Measurements from ENCODE around the gene PCDH9.
"Not testable (repeated sequence)": the region's sequence is repeated elsewhere in the genome, so short reads cannot be mapped to it uniquely, and the experiment has no call there.

The PCDH9 gene

DNA sequence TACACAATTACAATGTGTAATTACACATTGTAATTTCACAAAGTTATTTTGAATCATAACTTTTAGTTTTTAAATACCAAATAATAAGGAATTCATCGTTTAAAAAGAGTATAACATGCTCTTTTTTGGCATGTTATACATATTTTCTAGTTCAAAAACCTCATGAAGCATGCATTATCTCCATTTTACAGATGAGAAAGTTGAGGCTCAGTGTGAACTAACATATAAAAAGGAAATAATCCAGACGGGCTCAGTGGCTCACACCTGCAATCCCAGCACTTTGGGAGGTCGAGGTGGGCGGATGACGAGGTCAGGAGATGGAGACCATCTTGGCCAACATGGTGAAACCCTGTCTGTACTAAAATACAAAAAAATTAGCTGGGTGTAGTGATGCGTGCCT, 107.9 kb downstream of the PCDH9 start:
- no peak for DNase-seq

DNA sequence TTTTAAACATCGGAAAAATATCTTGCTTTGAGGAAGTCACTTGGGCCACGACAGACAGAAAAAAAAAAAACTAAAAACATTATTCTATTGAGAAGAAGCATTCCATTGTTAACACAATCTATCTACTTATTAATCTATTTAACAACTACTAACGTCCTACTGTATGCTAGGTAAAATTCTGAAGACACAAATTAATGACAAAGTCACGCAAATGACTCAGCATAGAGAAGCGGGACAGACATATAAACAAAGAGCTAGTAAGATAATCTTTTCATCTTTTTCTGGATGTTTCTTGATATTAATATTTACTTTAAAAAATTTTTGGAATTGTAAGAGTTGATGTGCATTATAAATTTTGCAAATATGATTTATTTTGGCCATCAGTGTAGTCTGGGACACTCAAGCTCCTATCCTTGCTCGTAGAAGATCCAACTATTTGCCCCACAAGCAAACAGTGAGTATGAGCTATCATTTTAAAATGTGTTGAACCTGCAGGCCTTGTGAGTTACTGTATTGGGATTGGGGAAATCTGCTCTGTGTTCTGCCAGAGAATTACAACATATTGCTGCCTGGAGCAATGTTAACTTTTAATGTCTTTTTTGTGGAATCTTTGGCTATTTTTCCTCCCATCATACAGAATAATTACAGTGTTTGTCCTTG, 109.1 kb downstream of the PCDH9 start:
- DNase-seq, result no peak

DNA sequence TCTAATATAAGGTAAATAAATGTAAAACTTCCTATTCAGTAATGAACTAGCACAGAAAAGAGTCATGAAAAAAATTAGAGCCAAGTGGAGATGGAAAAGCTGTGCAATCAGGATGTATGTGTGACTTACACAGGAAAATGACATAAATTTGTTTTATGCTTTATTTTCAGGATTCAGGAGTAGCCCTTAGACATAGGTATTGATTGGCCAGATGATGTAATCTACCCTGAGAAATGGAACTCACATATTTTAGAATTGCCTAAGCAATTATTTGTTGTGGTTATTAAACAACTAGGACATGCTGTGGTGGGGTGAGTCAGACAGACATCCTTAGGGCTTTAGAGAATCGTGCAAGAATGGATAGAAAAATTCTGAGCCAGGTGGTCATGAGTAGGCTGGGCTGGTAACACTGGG, 110.6 kb downstream of the PCDH9 start:
- DNase-seq, result no peak

DNA sequence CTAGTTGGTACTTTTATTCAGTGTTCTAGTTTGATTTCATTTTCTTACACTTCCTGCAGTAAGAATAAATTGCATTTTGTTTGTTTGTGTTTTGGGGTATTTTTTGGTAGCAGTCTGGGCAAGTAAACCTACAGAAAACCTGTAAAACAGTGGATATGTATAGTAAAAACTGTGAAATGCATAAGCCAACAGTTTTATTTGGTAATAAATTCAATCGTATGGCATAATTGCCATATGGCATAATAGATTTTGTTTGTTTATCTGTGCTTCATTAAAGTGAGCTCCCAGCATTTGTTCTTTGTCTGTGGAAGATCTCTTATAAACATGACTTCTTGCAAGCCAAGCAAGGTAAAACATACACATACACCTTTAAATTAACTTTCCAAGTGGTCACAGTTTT, 111.9 kb downstream of the PCDH9 start:
- DNase-seq, result no peak

DNA sequence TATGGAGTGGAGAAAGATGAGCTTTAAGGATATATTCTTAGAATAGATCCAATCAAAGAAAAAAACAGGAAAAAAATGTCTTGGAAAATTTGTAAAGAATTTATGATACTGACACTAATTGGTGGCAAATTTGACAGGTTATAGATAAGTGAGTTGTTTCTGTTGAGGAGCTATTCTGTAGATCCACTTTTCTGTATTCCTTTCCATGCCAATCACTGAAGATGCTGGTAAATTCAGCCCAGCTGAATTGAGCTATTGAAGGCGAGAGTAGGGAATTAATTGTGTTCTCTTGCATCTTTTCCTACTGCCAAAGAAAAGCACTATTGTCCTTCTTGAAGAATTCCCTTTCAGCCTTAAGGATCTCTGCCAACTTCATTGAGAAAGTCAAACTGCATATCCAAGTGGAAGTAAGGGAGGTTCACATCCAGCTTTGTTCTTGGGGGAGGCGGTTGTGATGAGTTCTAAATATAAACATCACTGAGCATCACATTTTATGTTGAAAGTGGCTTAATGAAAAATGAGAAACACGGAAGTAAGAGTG, 113.1 kb downstream of the PCDH9 start:
- DNase-seq, result no peak

DNA sequence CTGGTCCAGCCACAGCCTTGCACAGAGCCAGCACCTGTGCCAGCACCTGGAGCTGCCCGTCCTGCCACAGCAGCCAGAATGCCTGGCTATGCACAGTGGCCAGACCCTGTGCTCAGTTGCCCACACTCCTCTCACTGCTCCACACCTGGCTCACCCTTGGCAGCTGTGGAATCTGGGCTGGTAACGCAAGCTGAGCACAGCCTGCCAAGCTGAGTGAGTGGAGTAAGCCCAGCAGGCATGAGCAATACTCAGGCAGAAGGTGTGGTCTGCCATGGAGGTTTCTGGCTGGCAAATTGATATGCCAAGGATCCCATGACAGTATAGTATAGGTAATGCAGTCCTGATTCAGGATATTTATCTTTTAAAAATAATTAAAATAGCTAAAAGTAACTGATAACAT, 122.2 kb downstream of the PCDH9 start:
- no peak for DNase-seq

DNA sequence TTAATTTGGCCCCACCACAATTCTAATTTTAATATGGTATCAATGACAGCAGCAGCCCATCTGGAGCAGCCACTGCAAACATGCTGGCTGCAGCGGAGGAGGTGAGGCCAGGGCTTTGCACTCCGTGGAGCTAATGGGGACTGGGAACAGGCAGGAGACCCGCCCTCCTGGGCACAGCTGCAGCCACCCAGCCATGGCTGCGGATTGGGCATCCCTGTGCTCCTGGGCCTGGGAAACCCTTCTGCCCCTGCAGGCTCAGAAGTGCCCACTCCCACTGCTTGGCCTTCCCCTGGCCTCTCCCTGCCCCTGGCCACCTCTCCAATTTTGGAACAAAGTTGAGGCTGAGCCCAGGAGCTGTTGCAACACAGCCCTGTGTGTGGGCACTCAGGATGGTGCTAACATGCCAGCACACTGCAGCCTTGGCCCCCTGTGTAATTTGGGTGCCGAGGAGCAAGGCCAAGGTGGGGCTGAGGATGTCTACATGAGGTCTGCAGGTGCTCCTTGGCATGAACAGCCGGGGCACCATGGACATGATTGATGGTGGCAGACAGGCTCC, 123.6 kb downstream of the PCDH9 start:
- DNase-seq, result no peak

DNA sequence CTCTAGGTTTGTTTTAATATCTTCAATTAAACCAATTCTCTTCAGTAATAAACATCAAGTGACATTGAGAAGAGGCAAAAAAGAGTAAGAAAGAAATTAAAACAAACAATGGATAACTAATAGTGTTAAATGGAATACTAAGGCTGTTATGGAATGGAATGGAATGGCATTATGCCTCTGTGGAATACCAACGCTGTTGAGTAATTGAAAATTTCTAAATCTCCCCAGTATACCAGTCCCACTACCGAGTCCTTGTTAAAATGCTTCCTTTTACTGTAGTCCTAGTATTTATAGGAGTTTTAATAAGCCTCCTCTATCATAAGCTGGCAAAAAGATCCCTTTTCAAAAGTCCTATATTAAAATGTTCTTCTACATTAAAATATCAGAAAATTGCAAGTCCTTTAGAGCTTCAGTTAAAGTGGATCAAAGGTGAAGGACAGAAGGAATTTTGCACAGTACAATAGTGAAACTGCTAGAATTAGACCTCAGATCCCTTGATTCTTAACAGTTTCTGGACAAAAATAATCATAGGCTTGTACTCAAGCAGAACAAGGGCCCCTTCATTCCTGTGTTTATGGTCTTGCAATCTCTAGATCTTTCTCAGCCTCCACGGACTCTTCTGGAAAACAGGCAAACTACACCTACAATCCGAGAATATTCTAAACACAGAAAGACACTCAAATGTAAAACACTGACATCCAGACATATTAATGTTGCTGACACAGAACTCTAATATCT, 128.2 kb downstream of the PCDH9 start:
- no peak for DNase-seq

DNA sequence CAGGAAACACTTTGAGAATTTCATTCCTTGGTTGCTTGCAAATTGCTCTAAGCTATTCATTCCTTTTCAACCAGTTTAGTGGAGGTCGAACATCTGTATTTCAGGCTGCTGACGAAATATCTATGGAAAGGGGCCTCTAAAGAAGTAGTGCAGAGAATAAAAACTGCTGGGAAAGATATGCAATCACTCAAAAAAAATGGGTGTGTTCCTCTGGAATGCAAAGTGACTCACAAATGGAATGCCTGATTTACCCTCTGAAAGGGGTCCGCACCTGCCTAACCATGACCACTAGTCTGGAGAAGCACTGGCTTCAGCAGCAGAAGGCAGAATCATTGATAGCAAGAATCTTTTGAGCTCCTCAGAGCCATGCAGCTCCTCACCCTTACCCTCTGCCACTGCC, 129.4 kb downstream of the PCDH9 start:
- no peak for DNase-seq

DNA sequence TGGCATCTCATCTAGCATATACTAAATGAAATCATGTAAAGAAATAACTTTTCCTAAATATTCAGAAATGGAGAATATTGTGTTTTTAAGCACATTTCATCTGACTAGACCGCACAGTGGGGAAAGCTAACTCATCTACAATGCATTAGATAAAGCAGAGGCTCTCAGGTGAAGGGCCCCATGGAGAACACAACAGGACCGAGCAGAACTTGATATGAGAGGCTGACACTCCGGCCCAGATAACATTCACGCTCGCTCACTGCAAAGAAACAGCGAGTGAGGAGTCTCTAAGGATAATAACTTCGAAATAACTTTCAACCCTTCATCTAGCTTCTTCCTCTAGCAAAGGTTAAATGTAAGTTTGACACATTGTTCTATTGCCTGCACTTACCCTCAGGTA, 130.6 kb downstream of the PCDH9 start:
- DNase-seq, result no peak

DNA sequence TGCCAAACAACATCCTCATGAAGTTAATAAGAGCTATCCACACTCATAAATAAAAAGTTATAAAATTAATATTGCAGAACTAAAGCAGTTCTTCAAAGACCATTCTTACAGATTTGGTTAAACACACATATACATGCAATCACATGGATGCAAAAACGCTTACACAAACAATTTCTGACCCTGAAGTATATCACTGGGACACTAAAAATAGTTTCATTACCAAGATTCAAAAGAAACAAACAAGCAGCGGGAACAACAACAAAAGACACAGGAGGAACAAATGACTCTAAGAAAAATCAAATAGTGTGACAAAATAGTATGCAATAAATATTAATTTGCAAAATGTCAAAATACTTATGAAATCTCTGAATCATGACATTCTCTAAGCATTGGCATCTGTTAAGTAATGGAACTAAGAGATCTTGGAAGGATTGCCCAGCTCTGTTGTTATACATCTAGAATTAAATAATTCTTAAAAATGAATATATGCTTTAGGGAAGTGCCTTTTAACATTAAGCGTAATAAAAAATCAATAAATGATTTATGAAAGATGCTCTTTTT, 132.2 kb downstream of the PCDH9 start:
- DNase-seq, result no peak

DNA sequence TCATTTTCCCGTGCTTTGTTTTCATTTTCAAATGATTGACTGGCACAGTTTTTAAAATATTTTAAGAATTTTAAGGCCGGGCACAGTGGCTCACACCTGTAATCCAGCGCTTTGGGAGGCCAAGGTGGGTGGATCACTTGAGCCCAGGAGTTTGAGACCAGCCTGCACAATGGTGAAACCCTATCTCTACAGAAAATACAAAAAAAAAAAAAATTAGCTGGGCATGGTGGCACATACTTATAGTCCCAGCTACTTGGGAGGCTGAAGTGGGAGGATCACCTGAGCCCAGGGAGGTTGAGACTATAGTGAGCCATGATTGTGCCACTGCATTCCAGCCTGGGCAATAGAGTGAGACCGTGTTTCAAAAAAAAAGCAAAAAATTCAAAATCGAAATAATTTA, 133.2 kb downstream of the PCDH9 start:
- not testable (repeated sequence) for DNase-seq

DNA sequence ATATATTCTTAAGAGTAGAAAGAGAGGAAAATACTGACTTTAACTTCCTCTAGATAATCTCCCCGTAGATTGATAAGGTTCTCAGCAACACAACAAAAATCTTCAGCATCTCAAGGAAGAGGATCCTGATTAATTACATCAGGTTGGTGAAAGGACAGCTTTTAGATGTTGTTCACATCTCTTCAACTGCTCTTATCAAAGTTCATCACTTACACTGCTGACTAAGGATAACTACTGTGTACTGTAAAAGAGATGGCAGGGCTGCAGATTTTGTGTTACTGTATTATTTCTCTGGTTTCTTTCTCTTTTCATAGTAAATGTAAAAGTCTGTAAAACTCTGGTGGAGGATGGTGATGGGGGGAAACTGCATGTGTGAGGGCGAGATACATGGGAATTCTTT, 133.7 kb downstream of the PCDH9 start:
- DNase-seq, result no peak

DNA sequence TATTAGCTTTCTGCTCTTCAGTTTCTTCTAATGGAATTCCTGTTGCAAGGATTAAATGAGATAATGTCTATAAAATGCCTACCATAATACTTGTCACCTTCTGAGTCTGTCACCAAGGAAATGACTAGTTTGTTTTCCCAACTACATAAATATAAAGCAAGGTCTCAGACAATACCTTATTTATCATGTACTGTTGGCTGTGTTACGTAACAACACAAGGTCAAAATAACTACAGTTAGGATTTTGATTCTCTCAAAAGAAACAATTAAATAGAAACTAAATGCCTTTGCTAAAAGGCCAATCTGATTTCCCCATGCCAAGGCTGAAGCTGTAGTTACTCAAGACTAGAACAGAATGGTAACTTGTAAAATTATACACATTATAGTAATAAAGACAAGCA, 134.5 kb downstream of the PCDH9 start:
- no peak for DNase-seq

DNA sequence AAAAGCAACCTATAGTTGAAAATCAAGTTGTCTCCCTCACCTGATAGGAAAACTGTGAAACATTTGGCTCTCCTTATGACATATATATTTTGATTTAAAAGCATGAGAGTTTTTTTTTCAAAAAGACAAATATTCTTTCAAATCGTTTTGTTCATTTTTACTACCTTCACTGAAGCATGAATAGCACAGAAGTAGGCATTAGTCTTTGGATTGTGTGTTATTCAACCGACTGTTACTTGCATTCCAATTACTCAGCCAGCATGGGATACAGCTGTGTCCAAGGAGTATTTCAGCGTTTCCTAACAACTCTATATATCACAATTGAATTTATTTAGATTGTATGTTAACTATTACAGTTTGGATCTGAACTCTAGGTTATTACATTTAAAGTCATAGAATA, 135.2 kb downstream of the PCDH9 start:
- no peak for DNase-seq

DNA sequence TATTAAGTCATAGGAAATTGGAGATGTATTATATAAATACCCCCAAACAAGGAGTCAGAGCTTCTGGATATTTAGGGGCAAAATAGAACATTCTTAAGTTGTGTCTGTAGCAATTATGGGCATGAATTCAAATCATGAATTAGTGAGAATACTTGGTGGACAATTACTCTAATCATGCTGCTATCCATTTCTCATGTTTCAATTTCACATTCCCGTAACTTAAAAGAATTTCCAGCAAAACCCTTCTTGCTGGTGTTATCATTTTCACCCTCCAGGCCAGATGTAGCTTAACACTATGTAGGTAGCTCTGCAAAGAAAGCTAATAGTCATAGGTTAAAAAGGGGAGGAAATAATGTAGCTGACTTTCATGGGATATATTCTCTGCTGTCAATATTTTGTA, 136.1 kb downstream of the PCDH9 start:
- no peak for DNase-seq

DNA sequence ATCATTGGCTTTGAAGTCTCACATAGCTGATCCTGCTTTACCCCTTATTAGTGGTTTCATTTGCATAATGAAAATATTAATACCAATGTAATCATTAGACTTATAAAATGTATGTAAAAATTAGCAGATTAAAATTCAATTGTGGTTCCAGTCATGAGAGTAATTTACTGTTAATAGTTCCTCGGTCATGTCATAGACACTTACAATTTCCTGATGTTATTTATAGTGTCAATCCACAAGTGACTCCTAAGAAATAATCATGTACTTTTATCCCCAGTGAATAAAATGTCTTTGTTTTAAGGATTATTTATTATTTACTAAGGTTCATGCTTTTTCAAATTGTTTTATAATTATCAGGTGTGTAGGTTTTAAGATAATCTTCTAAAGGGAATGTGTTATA, 138.5 kb downstream of the PCDH9 start:
- no peak for DNase-seq

DNA sequence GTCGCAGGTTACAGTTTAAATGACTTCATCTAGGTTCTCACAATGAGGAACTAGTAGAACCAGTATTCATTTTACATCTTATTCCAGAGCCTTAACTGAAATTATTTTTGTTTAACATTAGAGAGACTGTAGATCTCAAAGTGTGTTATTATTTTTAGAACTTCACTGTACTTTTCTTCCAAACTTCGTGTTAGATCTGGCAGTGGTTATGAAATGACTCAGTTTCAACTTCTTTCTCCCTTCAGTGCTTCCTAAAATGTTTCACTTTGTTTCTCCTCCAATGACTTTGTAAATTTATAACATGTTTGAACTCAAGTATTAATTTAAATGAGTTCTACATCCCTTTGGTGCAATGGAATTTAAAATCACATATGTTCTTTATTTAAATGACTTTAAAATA, 139.3 kb downstream of the PCDH9 start:
- DNase-seq, result no peak

DNA sequence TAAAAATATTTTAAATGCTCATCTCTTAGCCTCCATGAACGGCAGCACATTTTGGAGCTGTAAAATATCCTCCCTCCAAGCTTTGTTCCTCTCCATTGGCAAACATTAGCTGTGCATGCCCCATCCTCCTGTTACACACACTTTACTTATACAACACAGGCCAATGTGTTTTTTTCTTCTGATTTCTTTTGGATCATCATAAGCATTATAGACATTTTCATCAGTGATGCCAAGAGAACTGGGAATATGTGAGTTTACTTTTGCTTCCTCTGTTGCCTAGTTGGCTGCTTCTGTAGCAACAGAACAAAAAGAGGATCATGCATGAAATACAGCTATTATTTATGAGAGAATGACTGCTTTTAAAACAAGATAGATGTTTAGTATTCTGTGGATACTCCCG, 142.6 kb downstream of the PCDH9 start:
- DNase-seq, result no peak

DNA sequence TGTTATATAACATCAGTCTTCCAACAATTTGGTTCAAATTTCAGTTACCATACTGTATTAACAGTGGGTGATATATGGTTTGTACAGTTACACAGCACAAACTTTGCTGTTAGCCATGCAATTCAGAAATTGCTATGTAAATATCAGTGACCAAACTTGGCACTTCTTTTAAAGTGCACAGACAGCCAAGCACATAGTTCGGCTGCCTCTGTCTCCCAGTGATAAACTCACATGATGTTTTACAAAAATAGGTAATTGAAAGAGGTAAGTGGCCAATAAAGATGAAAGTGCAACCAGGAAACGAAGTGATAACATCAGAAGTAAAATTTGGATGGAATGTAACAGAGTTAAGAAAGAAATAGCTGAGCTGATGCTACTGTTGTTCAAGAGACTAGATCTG, 143.9 kb downstream of the PCDH9 start:
- no peak for DNase-seq

DNA sequence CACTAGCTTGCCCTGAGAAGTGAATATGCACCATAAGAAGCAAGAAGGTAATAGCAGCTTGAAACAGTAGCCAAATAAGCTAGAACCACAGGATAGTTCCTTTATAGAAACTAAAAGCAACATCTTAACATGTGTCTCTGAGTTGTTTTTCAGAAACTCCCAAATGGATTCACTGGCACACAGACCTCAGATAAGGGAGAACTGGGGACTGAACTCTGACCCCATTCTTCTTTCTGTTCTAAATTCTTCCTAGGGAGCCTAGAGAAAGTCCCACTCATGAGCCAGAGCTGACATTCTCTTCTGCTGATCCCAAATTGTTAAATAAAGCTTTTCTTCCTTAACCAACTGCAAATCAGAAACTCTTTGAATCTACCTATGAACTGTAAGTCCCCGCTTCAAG, 146.1 kb downstream of the PCDH9 start:
- DNase-seq, result no peak

DNA sequence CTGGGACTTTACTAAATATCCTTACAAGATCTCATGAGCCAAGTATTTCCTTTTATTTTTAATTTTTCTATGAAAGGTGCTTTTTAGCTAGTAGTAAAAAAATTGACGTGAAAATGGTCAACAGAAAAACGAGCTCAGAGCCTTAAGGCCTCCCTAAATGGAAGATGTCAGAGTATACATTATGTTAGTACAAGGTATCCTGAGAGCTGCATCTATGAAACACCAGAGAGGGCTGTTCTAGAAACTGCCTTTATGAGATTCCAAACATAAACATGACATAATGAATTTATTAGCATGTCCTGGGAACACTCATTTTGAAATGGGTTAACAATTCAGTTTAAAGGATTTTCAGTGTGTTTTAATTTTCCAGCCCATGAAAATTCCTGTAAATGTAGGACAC, 146.6 kb downstream of the PCDH9 start:
- no peak for DNase-seq

DNA sequence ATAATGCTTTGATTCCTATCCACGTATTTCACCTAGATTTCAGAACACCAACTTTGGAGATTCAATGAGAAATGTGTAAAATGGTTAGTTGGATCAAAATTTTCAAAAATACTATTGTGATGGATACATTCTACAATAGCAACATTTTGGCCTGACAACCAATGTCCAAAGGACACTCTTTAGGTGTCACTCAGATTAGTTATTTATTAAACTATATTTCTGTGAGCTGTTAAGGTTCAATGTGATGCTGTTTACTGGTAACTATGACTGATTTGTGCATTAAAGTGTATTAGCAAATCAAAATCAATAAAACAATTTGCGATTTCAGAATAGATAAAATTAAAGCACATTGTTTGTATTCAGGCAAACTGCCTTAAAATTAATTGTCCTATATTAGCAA, 149.8 kb downstream of the PCDH9 start:
- no peak for DNase-seq

DNA sequence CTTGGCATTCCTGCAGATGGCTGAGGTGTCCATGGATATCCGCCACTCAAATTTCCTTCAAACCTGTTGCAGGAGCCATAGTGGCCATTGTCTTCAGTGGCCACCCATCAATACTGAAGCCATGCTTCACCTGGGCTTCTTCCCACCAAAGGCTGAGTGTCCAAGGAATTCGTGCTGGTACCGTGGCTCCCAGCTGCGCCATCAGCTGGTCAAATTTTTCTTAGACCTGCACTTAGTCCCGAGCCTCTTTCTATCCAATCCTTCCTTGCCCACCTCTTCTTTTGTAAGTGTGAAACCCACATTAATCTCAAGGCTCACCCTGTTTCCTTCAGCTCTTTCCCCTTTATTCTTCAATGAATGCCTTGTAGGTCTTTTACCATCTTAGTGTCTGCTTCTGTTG, 152.1 kb downstream of the PCDH9 start:
- DNase-seq, result no peak

All from activated CD4-positive, alpha-beta T cell treated with anti-CD3 and anti-CD28 coated beads, Interleukin-2, amount 50 U/mL, for 4 hours (primary cell).